ENCODE data around the gene PTGIS.

DNA sequence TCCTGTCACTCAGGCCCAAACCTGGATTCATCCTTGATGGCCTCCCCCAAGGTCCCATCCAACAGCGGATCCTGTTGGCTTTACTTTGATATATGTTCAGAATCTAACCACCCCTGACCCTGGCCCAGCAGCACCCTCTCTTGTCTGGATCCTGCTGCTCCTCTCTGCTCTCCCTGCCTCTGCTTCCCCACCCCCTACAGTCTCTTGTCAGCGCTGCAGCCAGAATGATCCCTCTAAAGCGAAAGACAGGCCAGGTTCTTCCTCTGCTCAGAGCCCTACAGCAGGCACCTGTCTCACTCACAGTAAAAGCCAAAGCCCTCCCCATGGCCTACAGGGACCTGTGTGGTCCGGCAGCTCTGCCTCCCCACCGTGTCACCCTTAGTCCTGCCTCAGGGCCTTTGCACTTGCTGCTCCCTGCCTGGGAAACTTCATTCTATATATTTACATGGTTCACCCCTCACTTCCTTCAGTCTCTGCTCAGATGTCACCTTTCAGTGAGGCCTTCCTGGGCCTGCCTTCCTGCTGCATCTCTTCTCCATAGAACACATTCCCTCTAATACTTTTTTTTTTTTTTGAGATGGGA, 48.1 kb downstream of the PTGIS start:
- TF ChIP-seq, protein P1, sequence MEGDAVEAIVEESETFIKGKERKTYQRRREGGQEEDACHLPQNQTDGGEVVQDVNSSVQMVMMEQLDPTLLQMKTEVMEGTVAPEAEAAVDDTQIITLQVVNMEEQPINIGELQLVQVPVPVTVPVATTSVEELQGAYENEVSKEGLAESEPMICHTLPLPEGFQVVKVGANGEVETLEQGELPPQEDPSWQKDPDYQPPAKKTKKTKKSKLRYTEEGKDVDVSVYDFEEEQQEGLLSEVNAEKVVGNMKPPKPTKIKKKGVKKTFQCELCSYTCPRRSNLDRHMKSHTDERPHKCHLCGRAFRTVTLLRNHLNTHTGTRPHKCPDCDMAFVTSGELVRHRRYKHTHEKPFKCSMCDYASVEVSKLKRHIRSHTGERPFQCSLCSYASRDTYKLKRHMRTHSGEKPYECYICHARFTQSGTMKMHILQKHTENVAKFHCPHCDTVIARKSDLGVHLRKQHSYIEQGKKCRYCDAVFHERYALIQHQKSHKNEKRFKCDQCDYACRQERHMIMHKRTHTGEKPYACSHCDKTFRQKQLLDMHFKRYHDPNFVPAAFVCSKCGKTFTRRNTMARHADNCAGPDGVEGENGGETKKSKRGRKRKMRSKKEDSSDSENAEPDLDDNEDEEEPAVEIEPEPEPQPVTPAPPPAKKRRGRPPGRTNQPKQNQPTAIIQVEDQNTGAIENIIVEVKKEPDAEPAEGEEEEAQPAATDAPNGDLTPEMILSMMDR (IDR thresholded peaks at IDR 0.05), result no peak
- TF ChIP-seq POLR2A (IDR thresholded peaks at IDR 0.05), result no peak

Measured in prostate gland (tissue), 2 donors.